Kidney (tissue), 14 donors: Measurements from ENCODE around the gene AMFR. TPM values are rescaled to one million over a fixed set of nuclear protein-coding genes. Genes with fewer than 3 reads are reported as not detected.

Source experiments
- DNase-seq, 5 donors: peaks; one replicate each; pipeline ENCODE4 v3.0.0-alpha.2; 2013 to 2020
- FAIRE-seq: peaks from 2 replicates; lab custom pipeline; 2012; peaks lifted over from hg19 to GRCh38; lab: Jason Lieb, UNC
- H3K27ac ChIP-seq, 2 donors: one replicate each; pipeline ENCODE4 v1.7.0; 2013; ENCODE audit warnings: low read depth in 2 of 2, low read length in 2 of 2, inconsistent platforms in 1 of 2
- H3K27me3 ChIP-seq: one replicate; pipeline ENCODE4 v1.7.1; 2013; ENCODE audit warnings: low read length, inconsistent platforms; ENCODE audit not compliant: control insufficient read depth, insufficient read depth
- H3K36me3 ChIP-seq, 3 donors: one replicate each; pipeline versions ENCODE4 v1.7.0 to v1.7.1; 2013; ENCODE audit warnings: low read length in 3 of 3, control low read depth in 1 of 3, inconsistent platforms in 1 of 3; ENCODE audit not compliant: insufficient read depth in 3 of 3, control insufficient read depth in 2 of 3
- H3K4me1 ChIP-seq, 3 donors: one replicate each; pipeline versions ENCODE4 v1.7.0 to v1.7.1; 2013; ENCODE audit warnings: low read length in 3 of 3, inconsistent platforms in 1 of 3, low read depth in 1 of 3; ENCODE audit not compliant: control insufficient read depth in 2 of 3, insufficient read depth in 2 of 3
- H3K4me3 ChIP-seq, 3 donors: one replicate each; pipeline versions ENCODE4 v1.7.0 to v1.8.1; 2013; ENCODE audit warnings: low read length in 3 of 3, control low read depth in 1 of 3, inconsistent platforms in 1 of 3
- H3K9ac ChIP-seq, 3 donors: one replicate each; pipeline versions ENCODE4 v1.7.0 to v1.7.1; 2013; ENCODE audit warnings: low read length in 3 of 3, control low read depth in 1 of 3, inconsistent platforms in 1 of 3
- H3K9me3 ChIP-seq, 3 donors: one replicate each; pipeline versions ENCODE4 v1.7.0 to v1.7.1; 2013; ENCODE audit warnings: low read length in 3 of 3, control low read depth in 1 of 3, inconsistent platforms in 1 of 3; ENCODE audit not compliant: control insufficient read depth in 2 of 3, insufficient read depth in 1 of 3
- intact Hi-C: fragments of 100-400 bp; cut with DNase I; formaldehyde crosslinking; loops from one replicate; pipeline ENCODE4 v1.11.1; 2022
- polyA plus RNA-seq: library from polyadenylated mRNA; stranded (reverse); fragments of 350-450 nt; fragmentation: Illumina TruSeq; extraction: RNeasy Lipid Tissue Mini Kit (QIAGEN cat#74804); gene quantifications from one replicate; pipeline ENCODE4 v1.2.3, GENCODE V29; 2014; ENCODE audit warnings: low read depth, low replicate concordance; ENCODE audit not compliant: insufficient read depth
- total RNA-seq: library from RNA; stranded (reverse); fragmentation: NEBNext Ultra II Directional; extraction: Animal tissue kit (Norgen Biotek cat#: 25700); gene quantifications from one replicate; pipeline ENCODE4 v1.2.1, GENCODE V29; 2021
- TF ChIP-seq, protein P1 (sequence below): IDR thresholded peaks from 3 replicates; pipeline ENCODE4 v1.5.1; 2012; ENCODE audit warnings: mild to moderate bottlenecking, moderate library complexity, borderline replicate concordance; ENCODE audit not compliant: insufficient read depth; ENCODE audit errors: extremely low read depth
- donor health status: control.
- donor health status: control.
- donor health status: control.
- donor health status: control.
- donor health status: control.
- donor health status: DM: yes; HTN: yes; CAD: no.
- donor health status: Normal renal cell carcinoma (clear cell type).

The AMFR gene
- total and polyA plus RNA-seq, 2 donors from 2014 or later, result 143 to 163 TPM

DNA sequence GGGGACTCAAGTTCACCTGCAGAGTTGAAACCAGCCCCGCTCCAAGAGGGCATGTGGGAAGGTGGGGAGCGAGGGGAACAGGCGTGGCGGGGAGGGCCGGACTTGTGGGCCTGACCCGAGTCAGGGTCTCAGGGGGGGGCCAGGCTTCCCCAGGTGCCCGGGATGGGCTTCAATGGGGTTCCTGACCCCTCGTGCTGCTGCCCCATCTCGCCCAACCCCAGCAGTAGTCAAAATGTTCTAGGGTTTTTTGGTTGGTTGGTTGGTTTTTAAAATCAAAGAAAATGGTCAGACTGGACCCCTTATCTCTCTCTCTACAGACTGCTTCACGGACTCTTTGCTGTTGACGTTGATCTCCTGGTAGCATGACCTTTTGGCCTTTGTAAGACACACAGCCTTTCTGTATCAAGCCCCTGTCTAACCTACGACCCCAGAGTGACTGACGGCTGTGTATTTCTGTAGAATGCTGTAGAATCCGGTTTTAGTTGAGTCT, 69.5 kb downstream of the AMFR start:
- H3K4me3 ChIP-seq, result peak overlapping the region; percentile 29 to 68 (median 47)
- FAIRE-seq, result no peak
- intact Hi-C loops, result no loop called here

GRCh38 chr16:56355221-56355620, 70.1 kb downstream of the AMFR start:
- DNase-seq, result peak in 2 of 5 donors; percentile 24 to 48
- intact Hi-C loops, result no loop called here
- Histone ChIP-seq H3K36me3 (no peaks in the 10 kb centered on the region), H3K9me3 (no peaks in the 10 kb centered on the region), H3K27ac (no peak overlapping the region), H3K4me1 (peaks cover 0 to 8% (median 5%) of the 10 kb centered on the region in 3 donors), H3K27me3 (no peaks in the 10 kb centered on the region), H3K4me3 (no peak overlapping the region), H3K9ac (no peak overlapping the region)
- TF ChIP-seq, protein P1, sequence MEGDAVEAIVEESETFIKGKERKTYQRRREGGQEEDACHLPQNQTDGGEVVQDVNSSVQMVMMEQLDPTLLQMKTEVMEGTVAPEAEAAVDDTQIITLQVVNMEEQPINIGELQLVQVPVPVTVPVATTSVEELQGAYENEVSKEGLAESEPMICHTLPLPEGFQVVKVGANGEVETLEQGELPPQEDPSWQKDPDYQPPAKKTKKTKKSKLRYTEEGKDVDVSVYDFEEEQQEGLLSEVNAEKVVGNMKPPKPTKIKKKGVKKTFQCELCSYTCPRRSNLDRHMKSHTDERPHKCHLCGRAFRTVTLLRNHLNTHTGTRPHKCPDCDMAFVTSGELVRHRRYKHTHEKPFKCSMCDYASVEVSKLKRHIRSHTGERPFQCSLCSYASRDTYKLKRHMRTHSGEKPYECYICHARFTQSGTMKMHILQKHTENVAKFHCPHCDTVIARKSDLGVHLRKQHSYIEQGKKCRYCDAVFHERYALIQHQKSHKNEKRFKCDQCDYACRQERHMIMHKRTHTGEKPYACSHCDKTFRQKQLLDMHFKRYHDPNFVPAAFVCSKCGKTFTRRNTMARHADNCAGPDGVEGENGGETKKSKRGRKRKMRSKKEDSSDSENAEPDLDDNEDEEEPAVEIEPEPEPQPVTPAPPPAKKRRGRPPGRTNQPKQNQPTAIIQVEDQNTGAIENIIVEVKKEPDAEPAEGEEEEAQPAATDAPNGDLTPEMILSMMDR, result no peak
- FAIRE-seq, result no peak

More for the DNA sequence above, 69.5 kb downstream of the AMFR start:
- H3K9ac ChIP-seq, result peak overlapping the region in 1 of 3 donors; percentile 72
- no peaks in the 10 kb centered on the region for H3K27me3 ChIP-seq
- TF ChIP-seq, protein P1, result no peak
- H3K27ac ChIP-seq, result no peak overlapping the region
- no peaks in the 10 kb centered on the region for H3K36me3 ChIP-seq
- peak in 3 of 5 donors; percentile 28 to 68 (median 56) for DNase-seq
- peaks cover 0 to 8% (median 7%) of the 10 kb centered on the region in 3 donors for H3K4me1 ChIP-seq
- H3K9me3 ChIP-seq, result no peaks in the 10 kb centered on the region

DNA sequence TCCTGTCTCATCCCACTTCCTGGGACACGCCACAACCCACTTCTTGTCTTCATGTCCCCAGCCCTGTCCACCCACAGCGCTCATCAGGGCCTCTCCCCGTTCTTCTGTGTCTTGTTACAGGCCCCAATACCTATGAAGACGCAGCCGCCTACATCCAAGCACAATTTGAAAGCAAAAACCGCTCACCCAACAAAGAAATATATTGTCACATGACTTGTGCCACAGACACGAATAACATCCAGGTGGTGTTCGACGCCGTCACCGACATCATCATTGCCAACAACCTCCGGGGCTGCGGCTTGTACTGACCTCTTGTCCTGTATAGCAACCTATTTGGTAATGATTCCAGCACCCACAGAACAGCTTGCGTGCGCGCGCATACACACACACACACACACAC, 70.6 kb downstream of the AMFR start:
- Histone ChIP-seq H3K9ac (no peak overlapping the region), H3K27me3 (no peaks in the 10 kb centered on the region), H3K4me3 (no peak overlapping the region), H3K36me3 (no peaks in the 10 kb centered on the region), H3K27ac (no peak overlapping the region), H3K9me3 (no peaks in the 10 kb centered on the region), H3K4me1 (peaks cover 0 to 8% (median 5%) of the 10 kb centered on the region in 3 donors)
- DNase-seq (peak in 2 of 5 donors; percentile 35 to 73), FAIRE-seq (no peak)
- TF ChIP-seq, protein P1, result no peak
- intact Hi-C loops, result no loop called here
